Upper lobe of left lung (tissue), 4 donors: Measurements from ENCODE around the gene BEND7.

Experiments
- POLR2A ChIP-seq, 4 donors: fragments of 450-650 bp; IDR thresholded peaks; one replicate each; pipeline ENCODE4 v1.5.1; 2016 to 2017; ENCODE audit warnings: antibody characterized with exemption in 4 of 4, mild to moderate bottlenecking in 2 of 4
- POLR2AphosphoS5 ChIP-seq, 2 donors: sonication (generic); formaldehyde crosslinking; IDR thresholded peaks; one replicate each; pipeline ENCODE4 v1.5.1; 2017; ENCODE audit warnings: antibody characterized with exemption in 2 of 2
- TF ChIP-seq, protein P1 (sequence below), 6 experiments: fragments of 450-650 bp in 4 of 6; fragments of 200-600 bp in 2 of 6; sonication (generic) in 2 of 6; IDR thresholded peaks; one replicate each; pipeline ENCODE4 v1.5.1; 2016 to 2019; ENCODE audit warnings: antibody characterized with exemption in 6 of 6

DNA sequence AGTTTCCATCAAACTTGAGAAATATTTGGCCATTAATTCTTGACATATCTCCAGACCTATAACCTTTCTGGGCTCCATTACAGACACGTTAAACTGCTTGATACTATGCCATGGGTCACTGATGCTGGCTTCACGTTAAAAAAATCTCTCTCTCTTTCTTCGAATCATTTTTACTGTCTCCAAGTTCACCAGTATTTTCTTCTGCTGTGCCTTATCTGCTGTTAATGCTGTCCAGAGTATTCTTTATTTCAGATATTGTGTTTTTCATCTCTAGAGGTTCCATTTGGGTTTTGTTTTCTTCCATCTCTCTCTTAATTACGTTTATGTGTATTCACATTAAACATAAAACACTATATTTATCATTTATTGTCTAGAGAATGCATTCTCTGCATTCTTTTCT, 45.1 kb upstream of the BEND7 start:
- TF ChIP-seq, protein P1, sequence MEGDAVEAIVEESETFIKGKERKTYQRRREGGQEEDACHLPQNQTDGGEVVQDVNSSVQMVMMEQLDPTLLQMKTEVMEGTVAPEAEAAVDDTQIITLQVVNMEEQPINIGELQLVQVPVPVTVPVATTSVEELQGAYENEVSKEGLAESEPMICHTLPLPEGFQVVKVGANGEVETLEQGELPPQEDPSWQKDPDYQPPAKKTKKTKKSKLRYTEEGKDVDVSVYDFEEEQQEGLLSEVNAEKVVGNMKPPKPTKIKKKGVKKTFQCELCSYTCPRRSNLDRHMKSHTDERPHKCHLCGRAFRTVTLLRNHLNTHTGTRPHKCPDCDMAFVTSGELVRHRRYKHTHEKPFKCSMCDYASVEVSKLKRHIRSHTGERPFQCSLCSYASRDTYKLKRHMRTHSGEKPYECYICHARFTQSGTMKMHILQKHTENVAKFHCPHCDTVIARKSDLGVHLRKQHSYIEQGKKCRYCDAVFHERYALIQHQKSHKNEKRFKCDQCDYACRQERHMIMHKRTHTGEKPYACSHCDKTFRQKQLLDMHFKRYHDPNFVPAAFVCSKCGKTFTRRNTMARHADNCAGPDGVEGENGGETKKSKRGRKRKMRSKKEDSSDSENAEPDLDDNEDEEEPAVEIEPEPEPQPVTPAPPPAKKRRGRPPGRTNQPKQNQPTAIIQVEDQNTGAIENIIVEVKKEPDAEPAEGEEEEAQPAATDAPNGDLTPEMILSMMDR (IDR thresholded peaks at IDR 0.05) = no peak
- TF ChIP-seq POLR2A (IDR thresholded peaks at IDR 0.05) = no peak
- no peak for TF ChIP-seq POLR2AphosphoS5 (IDR thresholded peaks at IDR 0.05)
